K562 (cell line): ENCODE data around the gene RHOC. TPM values are rescaled to one million over a fixed set of nuclear protein-coding genes. Genes with fewer than 3 reads are reported as not detected.
A peak's percentile ranks its signal among the peaks of the same experiment; 100 is the strongest.

Source experiments
- ARID2 ChIP-seq: fragments of 450-650 bp; IDR thresholded peaks from 2 replicates; pipeline ENCODE4 v1.6.1; 2017; ENCODE audit warnings: antibody characterized with exemption, mild to moderate bottlenecking
- EGR1 ChIP-seq: fragments of 450-650 bp; conservative IDR thresholded peaks from 2 replicates; pipeline ENCODE4 v1.6.1; 2017; ENCODE audit warnings: mild to moderate bottlenecking
- FIP1L1 ChIP-seq: fragments of 200-400 bp; formaldehyde crosslinking; IDR thresholded peaks from 2 replicates; pipeline ENCODE4 v1.6.1; 2018; ENCODE audit warnings: mild to moderate bottlenecking, low read depth, low read length; ENCODE audit not compliant: poor library complexity, severe bottlenecking
- FOXP1 ChIP-seq: sonication (generic); formaldehyde crosslinking; IDR thresholded peaks from 2 replicates; pipeline ENCODE4 v1.8.0; 2022; ENCODE audit warnings: mild to moderate bottlenecking, missing genetic modification reagents
- JUND ChIP-seq, 2 experiments: IDR thresholded peaks; 2 replicates in 1 of 2; 3 replicates in 1 of 2; pipeline ENCODE4 v1.6.1; 2011; ENCODE audit warnings: borderline replicate concordance in 2 of 2, low read depth in 2 of 2, low read length in 2 of 2, improper control_type of control experiment in 1 of 2, missing biosample characterization in 1 of 2, missing genetic modification characterization in 1 of 2, missing genetic modification reagents in 1 of 2
- KAT2B ChIP-seq: IDR thresholded peaks from one replicate; pipeline ENCODE4 v1.6.1; 2012; ENCODE audit warnings: low read depth, mild to moderate bottlenecking, control low read depth, inconsistent platforms, low read length, moderate library complexity
- PCBP1 ChIP-seq: fragments of 200-400 bp; formaldehyde crosslinking; IDR thresholded peaks from 2 replicates; pipeline ENCODE4 v1.6.1; 2018; ENCODE audit warnings: mild to moderate bottlenecking, low read depth, low read length; ENCODE audit not compliant: poor library complexity, severe bottlenecking
- PPARD ChIP-seq: fragments of 250-450 bp; sonication (Bioruptor Pico); IDR thresholded peaks from 2 replicates; pipeline ENCODE4 v1.8.0; 2022; ENCODE audit warnings: inconsistent platforms, mild to moderate bottlenecking, moderate library complexity
- PYGO2 ChIP-seq: fragments of 450-650 bp; IDR thresholded peaks from 2 replicates; pipeline ENCODE4 v1.6.1; 2016; ENCODE audit warnings: mild to moderate bottlenecking, missing genetic modification characterization, moderate library complexity, missing compliant biosample characterization
- RFX1 ChIP-seq: fragments of 450-650 bp; IDR thresholded peaks from 2 replicates; pipeline ENCODE4 v1.6.1; 2016; ENCODE audit warnings: mild to moderate bottlenecking, moderate library complexity
- SAFB ChIP-seq: fragments of 200-400 bp; formaldehyde crosslinking; IDR thresholded peaks from 2 replicates; pipeline ENCODE4 v1.6.1; 2017; ENCODE audit warnings: low read depth, low read length, borderline replicate concordance
- SUPT5H ChIP-seq: fragments of 450-650 bp; IDR thresholded peaks from 2 replicates; pipeline ENCODE4 v1.6.1; 2016
- ZNF124 ChIP-seq: sonication (generic); formaldehyde crosslinking; IDR thresholded peaks from 2 replicates; pipeline ENCODE4 v1.8.1; 2022; ENCODE audit warnings: missing genetic modification reagents
- ZNF146 ChIP-seq: IDR thresholded peaks from one replicate; pipeline ENCODE4 v1.6.1; 2018; ENCODE audit warnings: missing compliant biosample characterization; ENCODE audit not compliant: unreplicated experiment
- ZNF76 ChIP-seq: fragments of 250-450 bp; sonication (Bioruptor Pico); IDR thresholded peaks from 2 replicates; pipeline ENCODE4 v1.4.0; 2020; ENCODE audit warnings: mild to moderate bottlenecking, moderate library complexity, borderline replicate concordance
- polyA plus RNA-seq, 8 experiments: library from polyadenylated mRNA; depleted of rRNA in 4 of 8; stranded (reverse) in 5 of 8; unstranded in 3 of 8; fragments of >200 nt; fragmentation: Nextera tagmentation in 2 of 8; fragmentation: Illumina TruSeq in 1 of 8; extraction: Ambion mirVana in 2 of 8; extraction: Trizol in 1 of 8; gene quantifications; 2 replicates each; pipeline versions ENCODE4 v1.2.1 to v1.2.3, GENCODE V29; 2011 to 2014; ENCODE audit warnings: inconsistent platforms in 1 of 8, missing spikeins in 1 of 8
- total RNA-seq, 7 experiments: library from RNA; depleted of rRNA in 6 of 7; stranded (reverse); fragments of >200 nt in 6 of 7; fragmentation: Illumina TruSeq in 2 of 7; extraction: Trizol in 2 of 7; gene quantifications; 2 replicates each; pipeline versions ENCODE4 v1.2.1 to v1.2.3, GENCODE V29; 2011 to 2021; ENCODE audit warnings: low replicate concordance in 1 of 7
- TF ChIP-seq, protein P1 (sequence below): fragments of 450-650 bp; formaldehyde crosslinking; conservative IDR thresholded peaks from 2 replicates; pipeline ENCODE4 v1.4.0; 2022; ENCODE audit warnings: mild to moderate bottlenecking, missing genetic modification characterization
- TF ChIP-seq, protein P2 (sequence below): IDR thresholded peaks from 2 replicates; pipeline ENCODE4 v1.6.1; 2011; ENCODE audit warnings: borderline replicate concordance, low read depth, mild to moderate bottlenecking, moderate library complexity, low read length; ENCODE audit not compliant: insufficient read depth, poor library complexity, severe bottlenecking
- TF ChIP-seq, protein P3 (sequence below): fragments of 450-650 bp; IDR thresholded peaks from 2 replicates; pipeline ENCODE4 v1.6.1; 2016
- TF ChIP-seq, protein P4 (sequence below): fragments of 450-650 bp; formaldehyde crosslinking; IDR thresholded peaks from 2 replicates; pipeline ENCODE4 v1.4.0; 2020; ENCODE audit warnings: mild to moderate bottlenecking, mixed read lengths
- TF ChIP-seq, protein P5 (sequence below): IDR thresholded peaks from 2 replicates; pipeline ENCODE4 v1.6.1; 2014; ENCODE audit warnings: antibody characterized with exemption

Gene RHOC
- total and polyA plus RNA-seq, 9 of the 15 experiments (the other 6 are each of a cell fraction or from before 2014, with no cell fraction given): 35.2 to 364 (median 204) TPM

DNA sequence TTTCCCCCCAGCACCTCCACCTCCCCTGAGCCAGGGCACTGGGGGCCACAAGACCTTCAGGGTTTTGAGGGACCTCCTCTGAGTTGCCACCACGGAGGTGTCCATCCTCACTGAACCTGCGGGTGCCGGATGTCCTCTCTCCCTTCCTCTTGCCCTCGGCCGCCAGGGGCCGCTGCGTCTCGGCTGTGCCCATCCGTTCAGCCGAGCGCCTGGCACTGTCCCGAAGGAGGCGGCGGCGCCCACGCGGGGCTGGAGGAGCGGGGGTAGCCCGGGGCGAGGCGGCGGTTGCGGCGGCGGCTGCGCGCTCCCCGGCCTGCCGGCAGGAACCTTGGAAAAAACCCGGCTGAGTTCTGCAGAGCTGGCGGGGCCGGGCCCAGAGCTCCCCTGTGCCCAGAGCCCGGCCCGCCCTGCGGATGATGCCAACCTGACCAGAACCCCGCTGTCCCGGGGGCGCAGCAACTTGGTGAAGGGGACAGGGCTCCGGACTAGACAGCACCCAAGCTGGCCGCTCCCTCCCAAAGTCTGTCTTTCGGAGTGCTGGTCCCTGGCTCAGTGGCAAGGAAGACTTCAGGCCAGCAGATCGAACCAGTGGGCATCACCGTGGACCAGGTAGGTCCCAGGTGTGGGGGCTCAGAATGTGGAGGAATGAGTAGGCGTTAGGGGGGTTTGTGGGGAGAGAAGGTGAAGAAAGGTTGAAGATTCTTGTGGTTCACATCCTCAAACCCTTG lies 11.9 kb upstream of the RHOC start (continued):
- TF ChIP-seq FIP1L1 (peak; percentile 29), PCBP1 (peak; percentile 37), SUPT5H (no peak), ZNF76 (CRISPR knock-in tag) (no peak), KAT2B (no peak), PPARD (CRISPR knock-in tag) (no peak), SAFB (no peak), FOXP1 (CRISPR knock-in tag) (no peak), ZNF124 (CRISPR knock-in tag) (no peak), PYGO2 (no peak), EGR1 (0 out of 2 replicates have a peak, but pooled peaks have one; percentile 11), ZNF146 (CRISPR knock-in tag) (no peak), ARID2 (no peak), RFX1 (no peak), JUND (IDR thresholded peaks at IDR 0.05; ENCODE audit: borderline replicate concordance, low read depth, low read length) (peak; percentile 27; the same call in 1 of the 2 replicates), JUND (tag; IDR thresholded peaks at IDR 0.05; ENCODE audit: borderline replicate concordance, low read depth, low read length) (no peak)
- TF ChIP-seq, protein P1, sequence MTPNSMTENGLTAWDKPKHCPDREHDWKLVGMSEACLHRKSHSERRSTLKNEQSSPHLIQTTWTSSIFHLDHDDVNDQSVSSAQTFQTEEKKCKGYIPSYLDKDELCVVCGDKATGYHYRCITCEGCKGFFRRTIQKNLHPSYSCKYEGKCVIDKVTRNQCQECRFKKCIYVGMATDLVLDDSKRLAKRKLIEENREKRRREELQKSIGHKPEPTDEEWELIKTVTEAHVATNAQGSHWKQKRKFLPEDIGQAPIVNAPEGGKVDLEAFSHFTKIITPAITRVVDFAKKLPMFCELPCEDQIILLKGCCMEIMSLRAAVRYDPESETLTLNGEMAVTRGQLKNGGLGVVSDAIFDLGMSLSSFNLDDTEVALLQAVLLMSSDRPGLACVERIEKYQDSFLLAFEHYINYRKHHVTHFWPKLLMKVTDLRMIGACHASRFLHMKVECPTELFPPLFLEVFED: no peak
- TF ChIP-seq, protein P2, sequence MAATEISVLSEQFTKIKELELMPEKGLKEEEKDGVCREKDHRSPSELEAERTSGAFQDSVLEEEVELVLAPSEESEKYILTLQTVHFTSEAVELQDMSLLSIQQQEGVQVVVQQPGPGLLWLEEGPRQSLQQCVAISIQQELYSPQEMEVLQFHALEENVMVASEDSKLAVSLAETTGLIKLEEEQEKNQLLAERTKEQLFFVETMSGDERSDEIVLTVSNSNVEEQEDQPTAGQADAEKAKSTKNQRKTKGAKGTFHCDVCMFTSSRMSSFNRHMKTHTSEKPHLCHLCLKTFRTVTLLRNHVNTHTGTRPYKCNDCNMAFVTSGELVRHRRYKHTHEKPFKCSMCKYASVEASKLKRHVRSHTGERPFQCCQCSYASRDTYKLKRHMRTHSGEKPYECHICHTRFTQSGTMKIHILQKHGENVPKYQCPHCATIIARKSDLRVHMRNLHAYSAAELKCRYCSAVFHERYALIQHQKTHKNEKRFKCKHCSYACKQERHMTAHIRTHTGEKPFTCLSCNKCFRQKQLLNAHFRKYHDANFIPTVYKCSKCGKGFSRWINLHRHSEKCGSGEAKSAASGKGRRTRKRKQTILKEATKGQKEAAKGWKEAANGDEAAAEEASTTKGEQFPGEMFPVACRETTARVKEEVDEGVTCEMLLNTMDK: peak; percentile 16
- TF ChIP-seq, protein P3, sequence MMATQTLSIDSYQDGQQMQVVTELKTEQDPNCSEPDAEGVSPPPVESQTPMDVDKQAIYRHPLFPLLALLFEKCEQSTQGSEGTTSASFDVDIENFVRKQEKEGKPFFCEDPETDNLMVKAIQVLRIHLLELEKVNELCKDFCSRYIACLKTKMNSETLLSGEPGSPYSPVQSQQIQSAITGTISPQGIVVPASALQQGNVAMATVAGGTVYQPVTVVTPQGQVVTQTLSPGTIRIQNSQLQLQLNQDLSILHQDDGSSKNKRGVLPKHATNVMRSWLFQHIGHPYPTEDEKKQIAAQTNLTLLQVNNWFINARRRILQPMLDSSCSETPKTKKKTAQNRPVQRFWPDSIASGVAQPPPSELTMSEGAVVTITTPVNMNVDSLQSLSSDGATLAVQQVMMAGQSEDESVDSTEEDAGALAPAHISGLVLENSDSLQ: no peak
- TF ChIP-seq, protein P4, sequence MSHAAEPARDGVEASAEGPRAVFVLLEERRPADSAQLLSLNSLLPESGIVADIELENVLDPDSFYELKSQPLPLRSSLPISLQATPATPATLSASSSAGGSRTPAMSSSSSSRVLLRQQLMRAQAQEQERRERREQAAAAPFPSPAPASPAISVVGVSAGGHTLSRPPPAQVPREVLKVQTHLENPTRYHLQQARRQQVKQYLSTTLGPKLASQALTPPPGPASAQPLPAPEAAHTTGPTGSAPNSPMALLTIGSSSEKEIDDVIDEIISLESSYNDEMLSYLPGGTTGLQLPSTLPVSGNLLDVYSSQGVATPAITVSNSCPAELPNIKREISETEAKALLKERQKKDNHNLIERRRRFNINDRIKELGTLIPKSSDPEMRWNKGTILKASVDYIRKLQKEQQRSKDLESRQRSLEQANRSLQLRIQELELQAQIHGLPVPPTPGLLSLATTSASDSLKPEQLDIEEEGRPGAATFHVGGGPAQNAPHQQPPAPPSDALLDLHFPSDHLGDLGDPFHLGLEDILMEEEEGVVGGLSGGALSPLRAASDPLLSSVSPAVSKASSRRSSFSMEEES (CRISPR knock-in tag): no peak
- TF ChIP-seq, protein P5, sequence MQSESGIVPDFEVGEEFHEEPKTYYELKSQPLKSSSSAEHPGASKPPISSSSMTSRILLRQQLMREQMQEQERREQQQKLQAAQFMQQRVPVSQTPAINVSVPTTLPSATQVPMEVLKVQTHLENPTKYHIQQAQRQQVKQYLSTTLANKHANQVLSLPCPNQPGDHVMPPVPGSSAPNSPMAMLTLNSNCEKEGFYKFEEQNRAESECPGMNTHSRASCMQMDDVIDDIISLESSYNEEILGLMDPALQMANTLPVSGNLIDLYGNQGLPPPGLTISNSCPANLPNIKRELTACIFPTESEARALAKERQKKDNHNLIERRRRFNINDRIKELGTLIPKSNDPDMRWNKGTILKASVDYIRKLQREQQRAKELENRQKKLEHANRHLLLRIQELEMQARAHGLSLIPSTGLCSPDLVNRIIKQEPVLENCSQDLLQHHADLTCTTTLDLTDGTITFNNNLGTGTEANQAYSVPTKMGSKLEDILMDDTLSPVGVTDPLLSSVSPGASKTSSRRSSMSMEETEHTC: no peak
